D721Med (cell line): ENCODE data around the gene SERINC3.

ENCODE experiments used
- DNase-seq: peaks from one replicate; pipeline ENCODE4 v3.0.0; 2011; ENCODE audit warnings: low spot score; ENCODE audit not compliant: insufficient read length
- FAIRE-seq: peaks from 2 replicates; lab custom pipeline; 2011; peaks lifted over from hg19 to GRCh38; lab: Jason Lieb, UNC
- TF ChIP-seq, protein P1 (sequence below): IDR thresholded peaks from 2 replicates; pipeline ENCODE4 v1.5.1; 2012; ENCODE audit warnings: mild to moderate bottlenecking, control low read depth; ENCODE audit not compliant: insufficient read depth; ENCODE audit errors: missing control alignments

The SERINC3 gene

GRCh38 chr20:44495802-44496481, 25.9 kb downstream of the SERINC3 start:
- FAIRE-seq = no peak
- TF ChIP-seq, protein P1, sequence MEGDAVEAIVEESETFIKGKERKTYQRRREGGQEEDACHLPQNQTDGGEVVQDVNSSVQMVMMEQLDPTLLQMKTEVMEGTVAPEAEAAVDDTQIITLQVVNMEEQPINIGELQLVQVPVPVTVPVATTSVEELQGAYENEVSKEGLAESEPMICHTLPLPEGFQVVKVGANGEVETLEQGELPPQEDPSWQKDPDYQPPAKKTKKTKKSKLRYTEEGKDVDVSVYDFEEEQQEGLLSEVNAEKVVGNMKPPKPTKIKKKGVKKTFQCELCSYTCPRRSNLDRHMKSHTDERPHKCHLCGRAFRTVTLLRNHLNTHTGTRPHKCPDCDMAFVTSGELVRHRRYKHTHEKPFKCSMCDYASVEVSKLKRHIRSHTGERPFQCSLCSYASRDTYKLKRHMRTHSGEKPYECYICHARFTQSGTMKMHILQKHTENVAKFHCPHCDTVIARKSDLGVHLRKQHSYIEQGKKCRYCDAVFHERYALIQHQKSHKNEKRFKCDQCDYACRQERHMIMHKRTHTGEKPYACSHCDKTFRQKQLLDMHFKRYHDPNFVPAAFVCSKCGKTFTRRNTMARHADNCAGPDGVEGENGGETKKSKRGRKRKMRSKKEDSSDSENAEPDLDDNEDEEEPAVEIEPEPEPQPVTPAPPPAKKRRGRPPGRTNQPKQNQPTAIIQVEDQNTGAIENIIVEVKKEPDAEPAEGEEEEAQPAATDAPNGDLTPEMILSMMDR = no peak
- no peak for DNase-seq

DNA sequence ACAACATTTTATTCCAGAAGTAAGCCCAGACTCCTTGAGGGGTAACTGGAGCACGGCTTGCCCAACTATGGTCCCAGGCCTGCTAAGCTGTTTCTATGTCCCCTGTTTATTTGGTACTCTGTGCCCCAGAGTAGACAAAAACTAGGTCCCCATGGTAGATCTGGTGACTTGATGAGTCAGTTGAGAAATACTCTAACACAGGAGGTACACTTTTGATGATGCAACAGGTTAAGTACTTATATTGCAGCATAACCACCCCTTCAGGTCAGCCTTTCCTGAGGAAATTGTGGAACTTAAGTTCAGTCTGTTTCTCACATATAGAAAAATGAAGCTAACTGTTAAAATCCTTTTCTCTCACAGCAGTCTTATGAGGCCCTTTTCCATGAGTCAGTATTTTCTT, 26.6 kb downstream of the SERINC3 start:
- DNase-seq (no peak), FAIRE-seq (no peak)
- TF ChIP-seq, protein P1 = no peak

- no peak for DNase-seq
- FAIRE-seq = no peak
- TF ChIP-seq, protein P1 = no peak
Measured at GRCh38 chr20:44494681-44495080, 27.2 kb downstream of the SERINC3 start.

- no peak for DNase-seq
- TF ChIP-seq, protein P1 = no peak
- no peak for FAIRE-seq
Measured at GRCh38 chr20:44494266-44494665, 27.6 kb downstream of the SERINC3 start.

DNA sequence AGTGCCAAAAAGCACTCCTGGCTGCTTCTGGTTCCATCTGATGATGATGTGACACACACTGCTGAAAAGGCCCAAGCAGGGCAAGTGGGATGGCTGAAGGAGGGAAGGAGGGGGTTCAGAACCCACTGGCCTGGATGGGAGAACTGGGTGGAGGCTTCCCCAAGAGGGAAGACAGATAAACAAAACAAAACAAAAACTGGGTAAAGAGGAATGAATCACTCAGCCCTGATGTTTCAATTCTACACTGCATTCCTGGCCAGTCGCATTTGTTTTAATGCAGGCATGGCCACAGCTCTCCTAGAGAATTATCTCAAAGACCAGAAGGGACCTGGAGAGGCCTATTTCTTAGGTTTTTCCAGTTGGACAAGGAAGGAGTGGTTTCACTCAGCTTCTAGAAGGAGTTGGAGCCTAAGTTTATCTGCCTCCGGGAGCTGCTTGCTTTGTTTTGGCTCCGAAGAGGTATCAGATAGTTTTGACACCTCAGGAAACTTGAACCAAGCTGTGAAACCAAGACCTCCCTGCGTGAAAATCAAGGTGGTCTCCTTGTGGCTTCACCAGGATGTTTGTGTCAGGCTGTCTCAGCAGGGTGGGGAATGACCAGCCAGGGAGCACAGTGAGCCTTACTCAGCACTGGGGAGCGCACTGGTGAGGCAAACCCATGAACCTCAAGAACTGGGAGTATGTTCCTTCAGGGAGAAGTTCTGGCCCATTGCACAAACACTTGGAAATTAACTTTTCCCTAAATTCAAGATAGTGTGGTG, 30.1 kb downstream of the SERINC3 start:
- no peak for FAIRE-seq
- TF ChIP-seq, protein P1 = no peak
- DNase-seq = no peak

DNA sequence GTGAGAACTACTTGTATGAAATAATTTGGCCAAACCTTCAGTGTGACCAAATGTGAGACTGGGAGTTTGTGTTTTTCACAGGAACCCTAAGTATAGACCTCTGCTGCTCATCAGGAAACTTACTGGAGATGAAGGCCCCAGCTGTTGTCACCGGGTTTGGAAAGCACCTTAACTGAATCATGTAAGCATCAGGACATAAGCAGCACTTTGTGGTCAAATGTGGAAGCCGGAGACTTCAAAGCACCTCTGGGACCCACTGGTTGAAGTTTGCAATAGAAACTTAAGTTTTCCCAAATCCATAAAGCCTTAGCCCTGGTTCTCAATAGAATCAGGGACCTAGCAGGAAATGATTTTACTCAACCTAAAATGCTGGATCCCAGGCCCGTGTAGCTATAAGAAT, 31.9 kb downstream of the SERINC3 start:
- no peak for DNase-seq
- no peak for FAIRE-seq
- TF ChIP-seq, protein P1 = no peak

DNA sequence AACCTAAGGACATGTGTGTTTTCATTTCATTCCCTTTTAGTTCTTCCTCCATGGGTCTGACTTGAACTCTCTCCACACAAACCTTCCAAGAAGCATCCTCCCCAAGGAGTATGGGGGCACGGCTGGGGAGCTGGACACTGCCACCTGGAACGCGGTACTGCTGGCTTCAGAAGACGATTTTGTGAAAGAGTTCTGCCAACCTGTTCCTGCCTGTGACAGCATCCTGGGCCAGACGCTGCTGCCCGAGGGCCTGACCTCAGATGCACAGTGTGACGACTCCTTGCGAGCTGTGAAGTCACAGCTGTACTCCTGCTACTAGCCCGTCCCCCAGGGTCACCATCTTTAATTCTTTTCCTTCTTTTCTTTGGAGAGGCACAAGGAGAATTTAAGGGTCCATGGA, 32.6 kb downstream of the SERINC3 start:
- TF ChIP-seq, protein P1 = no peak
- FAIRE-seq = no peak
- no peak for DNase-seq
